H9 (cell line): ENCODE measurements around the gene CIPC. TPM values are rescaled to one million over a fixed set of nuclear protein-coding genes. Genes with fewer than 3 reads are reported as not detected.

Experiments
- DNase-seq: peaks from one replicate; pipeline ENCODE4 v3.0.0-alpha.2; 2017
- H2AFZ ChIP-seq: one replicate; pipeline ENCODE4 v1.6.1; 2013; ENCODE audit warnings: mild to moderate bottlenecking, low read length, control low read depth, moderate library complexity
- H2AK5ac ChIP-seq: 2 replicates; pipeline ENCODE4 v1.6.1; 2013; ENCODE audit warnings: low read length, control low read depth, mixed read lengths; ENCODE audit not compliant: insufficient read length
- H2BK120ac ChIP-seq: one replicate; pipeline ENCODE4 v1.6.1; 2013; ENCODE audit warnings: low read depth, mild to moderate bottlenecking, low read length, control low read depth, inconsistent platforms; ENCODE audit not compliant: poor library complexity, severe bottlenecking
- H2BK12ac ChIP-seq: 2 replicates; pipeline ENCODE4 v1.6.1; 2013; ENCODE audit warnings: low read length, control low read depth, mixed read lengths, low read depth; ENCODE audit not compliant: insufficient read length
- H2BK15ac ChIP-seq: 2 replicates; pipeline ENCODE4 v1.6.1; 2013; ENCODE audit warnings: low read depth, low read length, control low read depth
- H2BK20ac ChIP-seq: one replicate; pipeline ENCODE4 v1.6.1; 2013; ENCODE audit warnings: low read depth, mild to moderate bottlenecking, low read length, control low read depth, inconsistent platforms; ENCODE audit not compliant: poor library complexity, severe bottlenecking
- H2BK5ac ChIP-seq: 2 replicates; pipeline ENCODE4 v1.6.1; 2013; ENCODE audit warnings: low read length, control low read depth, mixed read lengths; ENCODE audit not compliant: insufficient read length
- H3K14ac ChIP-seq: 2 replicates; pipeline ENCODE4 v1.6.1; 2013; ENCODE audit warnings: low read length, control low read depth; ENCODE audit not compliant: insufficient read depth
- H3K18ac ChIP-seq: 2 replicates; pipeline ENCODE4 v1.6.1; 2013; ENCODE audit warnings: low read depth, mild to moderate bottlenecking, mixed read lengths, low read length, control low read depth; ENCODE audit not compliant: insufficient read length
- H3K23ac ChIP-seq: 2 replicates; pipeline ENCODE4 v1.6.1; 2013; ENCODE audit warnings: low read length, control low read depth, mixed read lengths, low read depth; ENCODE audit not compliant: insufficient read length
- H3K23me2 ChIP-seq: 2 replicates; pipeline ENCODE4 v1.6.1; 2013; ENCODE audit warnings: low read depth, mild to moderate bottlenecking, mixed read lengths, low read length, control low read depth; ENCODE audit not compliant: insufficient read length, poor library complexity, severe bottlenecking
- H3K27ac ChIP-seq: 2 replicates; pipeline ENCODE4 v1.5.1; 2013; ENCODE audit warnings: low read length, control low read depth, mixed read lengths, low read depth; ENCODE audit not compliant: insufficient read length
- H3K27me3 ChIP-seq: 2 replicates; pipeline ENCODE4 v1.6.1; 2013; ENCODE audit warnings: low read length, control low read depth, inconsistent platforms; ENCODE audit not compliant: insufficient read depth
- H3K4ac ChIP-seq: 2 replicates; pipeline ENCODE4 v1.6.1; 2013; ENCODE audit warnings: low read depth, mild to moderate bottlenecking, control low read depth, inconsistent platforms, low read length, moderate library complexity
- H3K4me1 ChIP-seq: 2 replicates; pipeline ENCODE4 v1.6.1; 2013; ENCODE audit warnings: low read length, control low read depth, inconsistent platforms; ENCODE audit not compliant: insufficient read depth
- H3K4me2 ChIP-seq: 2 replicates; pipeline ENCODE4 v1.6.1; 2013; ENCODE audit warnings: low read length, control low read depth, mixed read lengths; ENCODE audit not compliant: insufficient read length, insufficient read depth
- H3K56ac ChIP-seq: 2 replicates; pipeline ENCODE4 v1.6.1; 2013; ENCODE audit warnings: low read depth, mild to moderate bottlenecking, mixed read lengths, low read length, control low read depth; ENCODE audit not compliant: insufficient read length
- H3K79me1 ChIP-seq: 2 replicates; pipeline ENCODE4 v1.6.1; 2013; ENCODE audit warnings: low read depth, mild to moderate bottlenecking, moderate library complexity, low read length, control low read depth, inconsistent platforms; ENCODE audit not compliant: insufficient read depth, poor library complexity, severe bottlenecking
- H3K79me2 ChIP-seq: 2 replicates; pipeline ENCODE4 v1.6.1; 2013; ENCODE audit warnings: low read length, control low read depth, inconsistent platforms; ENCODE audit not compliant: insufficient read depth
- H3K9ac ChIP-seq: 2 replicates; pipeline ENCODE4 v1.6.1; 2013; ENCODE audit warnings: low read length, control low read depth, mixed read lengths; ENCODE audit not compliant: insufficient read length; ENCODE audit errors: extremely low read depth
- H3K9me3 ChIP-seq: one replicate; pipeline ENCODE4 v1.6.1; 2013; ENCODE audit warnings: low read depth, low read length, inconsistent platforms; ENCODE audit not compliant: control insufficient read depth
- H3T11ph ChIP-seq: one replicate; pipeline ENCODE4 v1.6.1; 2013; ENCODE audit warnings: mild to moderate bottlenecking, low read length, control low read depth, inconsistent platforms
- H4K20me1 ChIP-seq: one replicate; pipeline ENCODE4 v1.6.1; 2013; ENCODE audit not compliant: control insufficient read depth, insufficient read length, insufficient read depth
- H4K5ac ChIP-seq: 2 replicates; pipeline ENCODE4 v1.6.1; 2013; ENCODE audit warnings: low read depth, mild to moderate bottlenecking, mixed read lengths, low read length, control low read depth; ENCODE audit not compliant: insufficient read length
- H4K8ac ChIP-seq: replicated peaks from 2 replicates; pipeline ENCODE4 v1.6.1; 2013; ENCODE audit warnings: low read length, control low read depth, mixed read lengths, low read depth; ENCODE audit not compliant: insufficient read length
- H4K91ac ChIP-seq: 2 replicates; pipeline ENCODE4 v1.6.1; 2013; ENCODE audit warnings: low read depth, mild to moderate bottlenecking, moderate library complexity, mixed read lengths, low read length, control low read depth; ENCODE audit not compliant: insufficient read length
- H3K27ac Mint-ChIP-seq, 3 experiments: 2 replicates in 2 of 3; 3 replicates in 1 of 3; pipeline ENCODE4 v1.8.0; 2020 to 2021; ENCODE audit warnings: mixed read lengths in 3 of 3, mild to moderate bottlenecking in 1 of 3, moderate library complexity in 1 of 3
- H3K27me3 Mint-ChIP-seq: 2 replicates; pipeline ENCODE4 v1.8.0; 2021; ENCODE audit warnings: low read depth, mild to moderate bottlenecking, moderate library complexity, mixed read lengths
- H3K36me3 Mint-ChIP-seq, 3 experiments: 2 replicates in 2 of 3; 3 replicates in 1 of 3; pipeline ENCODE4 v1.8.0; 2020 to 2021; ENCODE audit warnings: low read depth in 3 of 3, mixed read lengths in 3 of 3; ENCODE audit not compliant: insufficient read depth in 1 of 3
- H3K4me1 Mint-ChIP-seq, 2 experiments: 2 replicates each; pipeline ENCODE4 v1.8.0; 2020; ENCODE audit warnings: mixed read lengths in 2 of 2
- H3K4me3 Mint-ChIP-seq, 2 experiments: 2 replicates in 1 of 2; 3 replicates in 1 of 2; pipeline ENCODE4 v1.8.0; 2020 to 2021; ENCODE audit warnings: mild to moderate bottlenecking in 2 of 2, mixed read lengths in 2 of 2, moderate library complexity in 1 of 2
- H3K9me3 Mint-ChIP-seq, 2 experiments: 2 replicates in 1 of 2; 3 replicates in 1 of 2; pipeline ENCODE4 v1.8.0; 2020; ENCODE audit warnings: mild to moderate bottlenecking in 2 of 2, mixed read lengths in 2 of 2, moderate library complexity in 1 of 2
- WGBS: extraction: QIAGEN DNeasy Blood & Tissue Kit; methylation state at CpG from one replicate; pipeline ENCODE4 v1.1.7; 2013; ENCODE audit warnings: missing lambda C conversion rate, low lambda C conversion rate, mixed read lengths; ENCODE audit not compliant: insufficient read length; ENCODE audit errors: extremely low coverage; 5-methylcytosine and 5-hydroxymethylcytosine counted together
- total RNA-seq: library from RNA; stranded (reverse); gene quantifications from 2 replicates; pipeline ENCODE4 v1.2.1, GENCODE V29; 2021
- TF ChIP-seq, protein P1 (sequence below): fragments of 200-600 bp; sonication (generic); conservative IDR thresholded peaks from 3 replicates; pipeline ENCODE4 v1.8.0; 2021; ENCODE audit warnings: antibody characterized with exemption, mild to moderate bottlenecking

The CIPC gene
- total RNA-seq, 1 experiment from 2014 or later = 23.4 TPM

DNA sequence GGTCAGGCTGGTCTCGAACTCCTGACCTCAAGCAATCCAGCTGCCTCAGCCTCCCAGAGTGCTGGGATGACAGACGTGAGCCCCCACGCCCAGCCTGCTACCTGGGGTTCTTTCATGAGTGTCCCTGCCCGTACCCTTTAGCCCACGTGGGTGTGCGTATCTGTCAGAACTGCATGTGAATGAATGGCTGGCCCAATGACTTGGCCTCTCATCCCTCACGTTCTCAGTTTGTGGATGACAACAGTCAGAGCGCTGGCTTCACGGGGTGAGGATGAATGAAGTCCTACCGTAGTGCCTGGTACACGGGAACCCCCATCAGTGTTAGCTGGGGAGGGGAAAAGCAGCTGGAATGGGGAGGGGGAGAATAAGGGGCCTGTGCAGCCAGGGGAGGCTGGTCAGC is 59.7 kb downstream of the CIPC start:
- Mint-ChIP-seq H3K27me3 (peaks cover 2% of the 10 kb centered on the region; the same call in 1 of the 2 replicates), H3K9me3 (peaks cover 0 to 4% of the 10 kb centered on the region in 2 experiments; a peak in 2 of 5 replicates), H3K27ac (peak overlapping the region in 2 of 3 experiments; percentile 49 to 70; a peak in 2 of 7 replicates), H3K4me3 (peak overlapping the region in 1 of 2 experiments; percentile 21; a peak in 1 of 5 replicates), H3K4me1 (peaks cover 29 to 47% of the 10 kb centered on the region in 2 experiments), H3K36me3 (no peaks in the 10 kb centered on the region; a peak in 1 of 7 replicates)
- Histone ChIP-seq H4K20me1 (peaks cover 3% of the 10 kb centered on the region), H2AFZ (no peak overlapping the region), H3K18ac (no peak overlapping the region), H3K56ac (no peak overlapping the region), H3T11ph (no peak overlapping the region), H3K23ac (no peak overlapping the region), H2BK20ac (no peak overlapping the region), H3K79me1 (no peaks in the 10 kb centered on the region), H2BK12ac (no peak overlapping the region), H3K79me2 (no peaks in the 10 kb centered on the region), H2BK5ac (no peak overlapping the region), H3K9ac (no peak overlapping the region), H4K91ac (no peak overlapping the region), H3K4me1 (peaks cover 4% of the 10 kb centered on the region; the same call in 1 of the 2 replicates), H3K4ac (no peak overlapping the region), H2BK15ac (no peak overlapping the region), H3K27ac (no peak overlapping the region), H3K14ac (no peak overlapping the region), H3K23me2 (peaks cover 2% of the 10 kb centered on the region), H2AK5ac (no peak overlapping the region), H4K5ac (no peak overlapping the region), H4K8ac (no peak overlapping the region), H3K9me3 (no peaks in the 10 kb centered on the region), H2BK120ac (no peak overlapping the region), H3K4me2 (no peak overlapping the region), H3K27me3 (no peaks in the 10 kb centered on the region)
- TF ChIP-seq, protein P1, sequence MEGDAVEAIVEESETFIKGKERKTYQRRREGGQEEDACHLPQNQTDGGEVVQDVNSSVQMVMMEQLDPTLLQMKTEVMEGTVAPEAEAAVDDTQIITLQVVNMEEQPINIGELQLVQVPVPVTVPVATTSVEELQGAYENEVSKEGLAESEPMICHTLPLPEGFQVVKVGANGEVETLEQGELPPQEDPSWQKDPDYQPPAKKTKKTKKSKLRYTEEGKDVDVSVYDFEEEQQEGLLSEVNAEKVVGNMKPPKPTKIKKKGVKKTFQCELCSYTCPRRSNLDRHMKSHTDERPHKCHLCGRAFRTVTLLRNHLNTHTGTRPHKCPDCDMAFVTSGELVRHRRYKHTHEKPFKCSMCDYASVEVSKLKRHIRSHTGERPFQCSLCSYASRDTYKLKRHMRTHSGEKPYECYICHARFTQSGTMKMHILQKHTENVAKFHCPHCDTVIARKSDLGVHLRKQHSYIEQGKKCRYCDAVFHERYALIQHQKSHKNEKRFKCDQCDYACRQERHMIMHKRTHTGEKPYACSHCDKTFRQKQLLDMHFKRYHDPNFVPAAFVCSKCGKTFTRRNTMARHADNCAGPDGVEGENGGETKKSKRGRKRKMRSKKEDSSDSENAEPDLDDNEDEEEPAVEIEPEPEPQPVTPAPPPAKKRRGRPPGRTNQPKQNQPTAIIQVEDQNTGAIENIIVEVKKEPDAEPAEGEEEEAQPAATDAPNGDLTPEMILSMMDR = no peak
- WGBS = no CpG with 5 or more reads among the region's 11 CpGs
- DNase-seq = no peak
